ENCODE results near the gene SLX1A.
"Not testable (repeated sequence)": the region's sequence is repeated elsewhere in the genome, so short reads cannot be mapped to it uniquely, and the experiment has no call there.

- TF ChIP-seq CTCF (IDR thresholded peaks at IDR 0.05 in 4 of 5, conservative IDR thresholded peaks at IDR 0.05 in 1 of 5); POLR2A (IDR thresholded peaks at IDR 0.05): not testable (repeated sequence)
Observed at GRCh38 chr16:30199608-30200343, 6.1 kb downstream of the SLX1A start.

Measured in gastrocnemius medialis (tissue), 4 donors.